Hepatic stellate cell (primary cell): ENCODE measurements around the gene C22orf42.
"Not testable (repeated sequence)": the region's sequence is repeated elsewhere in the genome, so short reads cannot be mapped to it uniquely, and the experiment has no call there.

Experiments
- DNase-seq: peaks from one replicate; pipeline ENCODE4 v3.0.0; 2011; ENCODE audit warnings: low spot score

The C22orf42 gene

GRCh38 chr22:32183625-32184024 lies 24.5 kb upstream of the C22orf42 start:
- DNase-seq = no peak

- no peak for DNase-seq
Observed at GRCh38 chr22:32181043-32181442, 21.9 kb upstream of the C22orf42 start.

GRCh38 chr22:32177221-32177765 lies 18.2 kb upstream of the C22orf42 start:
- DNase-seq = no peak

- no peak for DNase-seq
Observed at GRCh38 chr22:32175683-32176644, 16.9 kb upstream of the C22orf42 start.

GRCh38 chr22:32175115-32175514 lies 16.0 kb upstream of the C22orf42 start:
- no peak for DNase-seq

- DNase-seq = no peak
Observed at GRCh38 chr22:32165681-32166080, 6.6 kb upstream of the C22orf42 start.

GRCh38 chr22:32164075-32164860 lies 5.2 kb upstream of the C22orf42 start:
- no peak for DNase-seq

GRCh38 chr22:32160411-32160810 lies 1.3 kb upstream of the C22orf42 start:
- not testable (repeated sequence) for DNase-seq

GRCh38 chr22:32157632-32158031 lies 1.5 kb downstream of the C22orf42 start:
- DNase-seq = not testable (repeated sequence)

GRCh38 chr22:32154727-32155126 lies 4.4 kb downstream of the C22orf42 start:
- DNase-seq = not testable (repeated sequence)

GRCh38 chr22:32151641-32152040 lies 7.5 kb downstream of the C22orf42 start:
- not testable (repeated sequence) for DNase-seq

GRCh38 chr22:32150647-32151046 lies 8.5 kb downstream of the C22orf42 start:
- DNase-seq = not testable (repeated sequence)

GRCh38 chr22:32148372-32148771 lies 10.7 kb downstream of the C22orf42 start:
- not testable (repeated sequence) for DNase-seq

- not testable (repeated sequence) for DNase-seq
Observed at GRCh38 chr22:32147128-32147527, 12.0 kb downstream of the C22orf42 start.

GRCh38 chr22:32144496-32145274 lies 14.4 kb downstream of the C22orf42 start:
- no peak for DNase-seq

GRCh38 chr22:32142600-32142999 lies 16.5 kb downstream of the C22orf42 start:
- no peak for DNase-seq

GRCh38 chr22:32140688-32141087 lies 18.4 kb downstream of the C22orf42 start:
- DNase-seq = not testable (repeated sequence)

- not testable (repeated sequence) for DNase-seq
Observed at GRCh38 chr22:32138576-32138975, 20.5 kb downstream of the C22orf42 start.

- not testable (repeated sequence) for DNase-seq
Observed at GRCh38 chr22:32137731-32138324, 21.3 kb downstream of the C22orf42 start.

GRCh38 chr22:32136881-32137280 lies 22.2 kb downstream of the C22orf42 start:
- DNase-seq = not testable (repeated sequence)

- peak; percentile 37 for DNase-seq
Observed at GRCh38 chr22:32135958-32136357, 23.1 kb downstream of the C22orf42 start.
